Gastroesophageal sphincter (tissue), 4 donors: ENCODE measurements around the gene SLC7A1. TPM values are rescaled to one million over a fixed set of nuclear protein-coding genes. Genes with fewer than 3 reads are reported as not detected.

Experiments used
- ATAC-seq: fragments of 150-250 bp; one replicate; pipeline ENCODE4 v1.9.1; 2016; ENCODE audit warnings: mild to moderate bottlenecking, moderate library complexity
- H3K27ac ChIP-seq, 4 donors: fragments of 200-600 bp; sonication (generic) in 3 of 4; 1 replicate in 3 of 4; 2 replicates in 1 of 4; pipeline ENCODE4 v1.5.1; 2016 to 2019
- H3K27me3 ChIP-seq: fragments of 200-600 bp; sonication (generic); one replicate; pipeline ENCODE4 v1.5.1; 2019
- H3K36me3 ChIP-seq, 2 donors: fragments of 200-600 bp; sonication (generic); one replicate each; pipeline ENCODE4 v1.5.1; 2019; ENCODE audit warnings: control low read depth in 1 of 2
- H3K4me1 ChIP-seq, 3 donors: fragments of 200-600 bp; sonication (generic); 1 replicate in 2 of 3; 2 replicates in 1 of 3; pipeline ENCODE4 v1.5.1; 2016 to 2019; ENCODE audit warnings: control low read depth in 2 of 3
- H3K4me3 ChIP-seq, 2 donors: fragments of 200-600 bp; sonication (generic); one replicate each; pipeline ENCODE4 v1.5.1; 2019; ENCODE audit warnings: mild to moderate bottlenecking in 1 of 2, moderate library complexity in 1 of 2
- H3K9me3 ChIP-seq, 3 donors: fragments of 200-600 bp; sonication (generic); one replicate each; pipeline ENCODE4 v1.5.1; 2017 to 2019; ENCODE audit warnings: control low read depth in 2 of 3
- CTCF ChIP-seq, 4 experiments: fragments of 200-600 bp in 2 of 4; fragments of 450-650 bp in 2 of 4; sonication (generic) in 1 of 4; IDR thresholded peaks; one replicate each; pipeline ENCODE4 v1.5.1; 2017 to 2019; ENCODE audit warnings: antibody characterized with exemption in 4 of 4, mild to moderate bottlenecking in 2 of 4, moderate library complexity in 2 of 4
- EP300 ChIP-seq: sonication (generic); formaldehyde crosslinking; IDR thresholded peaks from one replicate; pipeline ENCODE4 v1.6.1; 2017; ENCODE audit warnings: antibody characterized with exemption, mild to moderate bottlenecking
- POLR2A ChIP-seq, 2 donors: fragments of 450-650 bp; IDR thresholded peaks; one replicate each; pipeline ENCODE4 v1.6.1; 2017; ENCODE audit warnings: antibody characterized with exemption in 2 of 2, mild to moderate bottlenecking in 2 of 2, moderate library complexity in 1 of 2
- POLR2AphosphoS5 ChIP-seq: sonication (generic); formaldehyde crosslinking; IDR thresholded peaks from one replicate; pipeline ENCODE4 v1.6.1; 2017; ENCODE audit warnings: antibody characterized with exemption
- WGBS, 2 donors: methylation state at CpG; one replicate each; pipeline ENCODE4 v1.1.5; 2018; ENCODE audit warnings: low coverage in 1 of 2; 5-methylcytosine and 5-hydroxymethylcytosine counted together
- total RNA-seq, 4 donors: library from RNA; depleted of rRNA; stranded (reverse); fragments of >200 nt; gene quantifications; one replicate each; pipeline ENCODE4 v1.1.0, GENCODE V29; 2016

The SLC7A1 gene
- total RNA-seq, 4 donors from 2014 or later, result 13.5 to 33.8 (median 22.1) TPM

GRCh38 chr13:29527511-29527910 lies 68.0 kb downstream of the SLC7A1 start:
- WGBS, 2 donors, result 90 to 92% methylated on average over 5 to 6 of the region's 8 CpGs
- TF ChIP-seq EP300, result no peak
- peaks cover 0 to 92% of the 10 kb centered on the region in 2 donors for H3K36me3 ChIP-seq

GRCh38 chr13:29526741-29527140 lies 68.7 kb downstream of the SLC7A1 start:
- no peak overlapping the region for H3K27ac ChIP-seq
- H3K4me3 ChIP-seq, result no peak overlapping the region
- no peaks in the 10 kb centered on the region for H3K9me3 ChIP-seq
- WGBS, 2 donors, result 95 to 100% methylated on average over 2 to 8 of the region's 14 CpGs
- peaks cover 0 to 4% (median 0%) of the 10 kb centered on the region in 3 donors for H3K4me1 ChIP-seq
- ATAC-seq, result no peak
- no peaks in the 10 kb centered on the region for H3K27me3 ChIP-seq
- H3K36me3 ChIP-seq, result peaks cover 0 to 92% of the 10 kb centered on the region in 2 donors
- TF ChIP-seq POLR2A (IDR thresholded peaks at IDR 0.05), result no peak
- no peak for TF ChIP-seq POLR2AphosphoS5
- TF ChIP-seq EP300, result no peak
- TF ChIP-seq CTCF (IDR thresholded peaks at IDR 0.05), result no peak

More at GRCh38 chr13:29527511-29527910, 68.0 kb downstream of the SLC7A1 start:
- H3K27ac ChIP-seq, result no peak overlapping the region
- ATAC-seq, result no peak
- H3K4me3 ChIP-seq, result no peak overlapping the region
- H3K4me1 ChIP-seq, result peaks cover 0 to 11% (median 0%) of the 10 kb centered on the region in 3 donors
- no peaks in the 10 kb centered on the region for H3K9me3 ChIP-seq
- H3K27me3 ChIP-seq, result no peaks in the 10 kb centered on the region

- no peaks in the 10 kb centered on the region for H3K4me1 ChIP-seq
- H3K9me3 ChIP-seq, result no peaks in the 10 kb centered on the region
- no peaks in the 10 kb centered on the region for H3K27me3 ChIP-seq
- no peak overlapping the region for H3K27ac ChIP-seq
- WGBS, 2 donors, result 89 to 93% methylated on average over 2 to 4 of the region's 7 CpGs
- H3K4me3 ChIP-seq, result no peak overlapping the region
- H3K36me3 ChIP-seq, result peaks cover 0 to 90% of the 10 kb centered on the region in 2 donors
- no peak for ATAC-seq
- TF ChIP-seq POLR2AphosphoS5, result no peak
- TF ChIP-seq POLR2A (IDR thresholded peaks at IDR 0.05), result no peak
- TF ChIP-seq EP300, result no peak
- TF ChIP-seq CTCF (IDR thresholded peaks at IDR 0.05), result no peak
Measured at GRCh38 chr13:29525757-29526156, 69.7 kb downstream of the SLC7A1 start.

GRCh38 chr13:29524641-29525040 lies 70.8 kb downstream of the SLC7A1 start:
- Histone ChIP-seq H3K9me3 (no peaks in the 10 kb centered on the region), H3K4me1 (no peaks in the 10 kb centered on the region), H3K27ac (no peak overlapping the region), H3K27me3 (no peaks in the 10 kb centered on the region), H3K36me3 (peaks cover 0 to 84% of the 10 kb centered on the region in 2 donors), H3K4me3 (no peak overlapping the region)
- whole genome bisulfite sequencing, 2 donors, result 91 to 100% methylated on average over 3 of the region's 9 CpGs
- TF ChIP-seq CTCF (IDR thresholded peaks at IDR 0.05), result no peak
- no peak for TF ChIP-seq POLR2AphosphoS5
- no peak for TF ChIP-seq POLR2A (IDR thresholded peaks at IDR 0.05)
- TF ChIP-seq EP300, result no peak
- no peak for ATAC-seq

- Histone ChIP-seq H3K4me1 (no peaks in the 10 kb centered on the region), H3K27ac (no peak overlapping the region), H3K27me3 (no peaks in the 10 kb centered on the region), H3K36me3 (peaks cover 0 to 84% of the 10 kb centered on the region in 2 donors), H3K9me3 (no peaks in the 10 kb centered on the region), H3K4me3 (no peak overlapping the region)
- TF ChIP-seq POLR2A (IDR thresholded peaks at IDR 0.05), result no peak
- TF ChIP-seq CTCF (IDR thresholded peaks at IDR 0.05), result no peak
- TF ChIP-seq EP300, result no peak
- TF ChIP-seq POLR2AphosphoS5, result no peak
- no peak for ATAC-seq
- 93% methylated on average over 7 of the region's 17 CpGs; no CpG with 5 or more reads in 1 of the 2 donors for WGBS, 2 donors
Measured at GRCh38 chr13:29524176-29524575, 71.3 kb downstream of the SLC7A1 start.
